ENCODE data around the gene DOCK1. TPM values are rescaled to one million over a fixed set of nuclear protein-coding genes. Genes with fewer than 3 reads are reported as not detected.

The DOCK1 gene
- total and polyA plus RNA-seq, 2 donors, result 33.3 to 132 TPM

GRCh38 chr10:127157089-127157488 is 251.9 kb downstream of the DOCK1 start:
- Histone ChIP-seq H3K4me1 (ENCODE audit: insufficient read depth) (no peaks in the 10 kb centered on the region), H3K27ac (ENCODE audit: low read depth) (no peak overlapping the region)
- no peak for DNase-seq (ENCODE audit: extremely low spot score)

DNA sequence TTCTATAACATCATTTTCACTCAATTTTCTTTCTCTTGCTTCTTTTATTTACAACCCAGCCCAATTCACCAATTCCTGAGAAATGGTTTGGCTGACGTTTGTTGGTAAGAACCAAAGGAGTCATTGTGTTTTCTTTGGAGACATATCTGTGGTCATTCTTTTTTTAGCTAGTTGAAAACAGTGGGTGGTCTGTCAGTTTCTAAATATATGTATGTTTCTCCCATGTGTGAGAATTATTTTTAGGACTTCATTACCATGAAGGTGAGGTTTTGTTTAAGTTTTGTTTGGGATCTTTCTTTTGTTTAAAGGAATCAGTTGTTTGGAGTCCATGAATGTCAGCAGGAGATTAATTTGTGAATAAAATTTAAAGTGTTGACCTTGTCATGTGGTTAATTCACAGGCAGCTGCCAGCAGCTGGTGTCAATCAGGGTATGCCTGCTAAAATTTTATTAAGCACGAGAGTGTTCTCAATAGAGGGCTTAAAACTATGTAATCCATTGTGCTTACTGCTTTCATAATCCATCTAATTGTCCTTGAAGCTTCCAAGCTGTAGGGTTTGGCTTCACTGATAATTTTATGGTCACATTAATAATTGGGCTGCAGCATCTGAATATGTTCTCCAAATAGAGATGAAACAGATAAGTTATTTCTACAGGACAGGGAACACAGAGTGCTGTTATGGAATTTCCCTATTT is 252.4 kb downstream of the DOCK1 start:
- H3K4me1 ChIP-seq (ENCODE audit: insufficient read depth), result no peaks in the 10 kb centered on the region
- no peak overlapping the region for H3K4me3 ChIP-seq (ENCODE audit: low read depth, low read length)
- DNase-seq (ENCODE audit: extremely low spot score), result peak; percentile 32
- 42% methylated on average over 2 of the region's 2 CpGs for WGBS
- no peaks in the 10 kb centered on the region for H3K36me3 ChIP-seq (ENCODE audit: insufficient read depth)
- no peak overlapping the region for H3K27ac ChIP-seq (ENCODE audit: low read depth)

More at GRCh38 chr10:127157089-127157488, 251.9 kb downstream of the DOCK1 start:
- Histone ChIP-seq H3K4me3 (ENCODE audit: low read depth, low read length) (no peak overlapping the region), H3K36me3 (ENCODE audit: insufficient read depth) (no peaks in the 10 kb centered on the region)
- 96% methylated on average over 4 of the region's 4 CpGs for WGBS

DNA sequence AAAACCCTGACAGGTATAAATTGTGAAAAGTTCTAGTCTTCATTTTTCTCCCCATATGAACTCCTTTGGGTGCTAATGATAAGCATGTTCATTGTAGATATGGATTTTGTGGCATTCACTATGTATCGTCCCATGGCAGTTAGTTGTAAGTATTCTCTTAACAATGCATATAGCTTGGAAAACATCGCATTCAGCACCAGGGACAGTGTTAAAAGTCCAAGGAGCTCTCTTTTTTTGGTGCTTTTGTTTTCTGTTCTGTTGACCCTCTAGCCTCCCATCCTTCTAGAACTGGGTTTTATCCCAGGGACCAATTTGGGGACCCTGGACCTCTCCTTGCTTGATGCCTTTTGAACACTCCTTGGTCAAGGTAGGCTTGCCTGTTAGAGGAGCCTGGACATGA is 253.4 kb downstream of the DOCK1 start:
- Histone ChIP-seq H3K27ac (ENCODE audit: low read depth) (no peak overlapping the region), H3K36me3 (ENCODE audit: insufficient read depth) (no peaks in the 10 kb centered on the region), H3K4me3 (ENCODE audit: low read depth, low read length) (no peak overlapping the region), H3K4me1 (ENCODE audit: insufficient read depth) (no peaks in the 10 kb centered on the region)
- 97% methylated on average over 2 of the region's 2 CpGs for WGBS
- DNase-seq (ENCODE audit: extremely low spot score), result no peak

- no peaks in the 10 kb centered on the region for H3K36me3 ChIP-seq (ENCODE audit: insufficient read depth)
- DNase-seq (ENCODE audit: extremely low spot score), result no peak
- no peaks in the 10 kb centered on the region for H3K4me1 ChIP-seq (ENCODE audit: insufficient read depth)
- 90% methylated on average over 13 of the region's 13 CpGs for WGBS
- H3K4me3 ChIP-seq (ENCODE audit: low read depth, low read length), result no peak overlapping the region
- H3K27ac ChIP-seq (ENCODE audit: low read depth), result no peak overlapping the region
Measured at GRCh38 chr10:127159648-127160245, 254.5 kb downstream of the DOCK1 start.

DNA sequence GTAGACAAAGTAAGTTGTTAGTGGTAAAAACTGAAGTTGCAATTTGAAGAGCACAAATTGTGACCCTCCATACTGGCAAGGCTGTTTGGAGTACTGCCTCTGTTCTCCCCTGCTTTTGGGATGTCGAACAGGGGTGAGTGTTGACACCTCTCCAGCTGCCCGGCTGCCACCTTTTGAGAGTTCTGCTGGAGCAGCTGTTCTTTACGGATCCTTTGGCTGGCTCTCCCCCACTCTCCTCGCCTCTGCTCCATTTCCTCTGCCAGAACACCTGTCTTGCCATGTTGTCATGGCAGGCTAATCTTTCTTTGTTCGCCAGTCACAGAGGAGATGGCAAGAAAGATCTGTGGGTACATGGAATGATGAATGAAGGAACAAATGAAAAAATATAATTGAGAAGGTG is 256.3 kb downstream of the DOCK1 start:
- WGBS, result 88% methylated on average over 5 of the region's 5 CpGs

GRCh38 chr10:127162841-127163240 is 257.6 kb downstream of the DOCK1 start:
- H3K4me1 ChIP-seq (ENCODE audit: insufficient read depth), result no peaks in the 10 kb centered on the region
- no peaks in the 10 kb centered on the region for H3K36me3 ChIP-seq (ENCODE audit: insufficient read depth)
- no peak for DNase-seq (ENCODE audit: extremely low spot score)
- no peak overlapping the region for H3K4me3 ChIP-seq (ENCODE audit: low read depth, low read length)
- no peak overlapping the region for H3K27ac ChIP-seq (ENCODE audit: low read depth)
- WGBS, result 97% methylated on average over 6 of the region's 6 CpGs

More for the DNA sequence above, 256.3 kb downstream of the DOCK1 start:
- Histone ChIP-seq H3K36me3 (ENCODE audit: insufficient read depth) (no peaks in the 10 kb centered on the region), H3K4me1 (ENCODE audit: insufficient read depth) (no peaks in the 10 kb centered on the region), H3K27ac (ENCODE audit: low read depth) (no peak overlapping the region), H3K4me3 (ENCODE audit: low read depth, low read length) (no peak overlapping the region)
- no peak for DNase-seq (ENCODE audit: extremely low spot score)

DNA sequence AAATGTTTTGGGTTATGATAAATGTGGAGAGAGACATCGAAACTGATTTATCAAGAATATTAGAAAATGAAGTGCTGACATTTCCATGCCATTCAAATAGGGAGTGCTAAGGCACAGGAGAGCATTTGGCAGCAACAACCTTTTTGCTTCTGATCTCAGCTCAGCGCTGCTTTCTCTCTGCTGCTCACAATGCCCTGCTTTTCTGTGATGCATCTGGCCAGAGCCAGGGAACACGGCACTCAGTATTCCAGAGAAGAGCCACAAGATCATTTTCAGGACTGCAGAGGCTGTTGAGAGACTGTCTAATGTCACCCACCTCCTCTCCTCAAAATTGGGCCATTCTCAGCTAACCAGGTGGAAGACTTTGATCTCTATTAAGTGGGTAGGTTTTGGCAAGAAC is 263.0 kb downstream of the DOCK1 start:
- Histone ChIP-seq H3K36me3 (ENCODE audit: insufficient read depth) (no peaks in the 10 kb centered on the region), H3K27ac (ENCODE audit: low read depth) (no peak overlapping the region), H3K4me1 (ENCODE audit: insufficient read depth) (no peaks in the 10 kb centered on the region), H3K4me3 (ENCODE audit: low read depth, low read length) (no peak overlapping the region)
- no peak for DNase-seq (ENCODE audit: extremely low spot score)
- 83% methylated on average over 3 of the region's 3 CpGs for WGBS

DNA sequence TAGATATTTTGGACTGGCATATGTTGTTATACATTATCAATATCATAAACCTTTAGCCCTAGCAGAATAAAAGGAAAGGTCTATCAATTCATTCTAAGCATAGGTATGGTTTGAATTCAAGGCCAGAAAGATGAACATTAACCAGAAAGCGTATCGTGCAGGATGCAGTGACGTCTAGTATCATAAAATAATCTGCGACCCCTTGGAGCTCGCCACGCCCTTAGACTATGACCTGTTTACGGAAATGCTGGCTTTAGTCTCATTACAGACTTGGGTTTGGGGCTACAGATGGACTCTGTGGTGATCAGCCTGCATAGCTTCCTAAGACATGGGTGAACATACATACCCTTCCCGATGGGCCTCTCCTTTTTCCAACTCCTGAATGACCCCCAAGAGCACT is 269.6 kb downstream of the DOCK1 start:
- H3K36me3 ChIP-seq (ENCODE audit: insufficient read depth), result no peaks in the 10 kb centered on the region
- WGBS, result 90% methylated on average over 8 of the region's 8 CpGs
- no peaks in the 10 kb centered on the region for H3K4me1 ChIP-seq (ENCODE audit: insufficient read depth)
- no peak for DNase-seq (ENCODE audit: extremely low spot score)
- no peak overlapping the region for H3K4me3 ChIP-seq (ENCODE audit: low read depth, low read length)
- H3K27ac ChIP-seq (ENCODE audit: low read depth), result no peak overlapping the region

- DNase-seq (ENCODE audit: extremely low spot score), result no peak
- Histone ChIP-seq H3K27ac (ENCODE audit: low read depth) (no peak overlapping the region), H3K36me3 (ENCODE audit: insufficient read depth) (no peaks in the 10 kb centered on the region), H3K4me3 (ENCODE audit: low read depth, low read length) (no peak overlapping the region), H3K4me1 (ENCODE audit: insufficient read depth) (no peaks in the 10 kb centered on the region)
- 97% methylated on average over 40 of the region's 40 CpGs for WGBS
Measured at GRCh38 chr10:127175357-127176110, 270.3 kb downstream of the DOCK1 start.

- WGBS, result 88% methylated on average over 16 of the region's 16 CpGs
- Histone ChIP-seq H3K4me3 (ENCODE audit: low read depth, low read length) (no peak overlapping the region), H3K4me1 (ENCODE audit: insufficient read depth) (no peaks in the 10 kb centered on the region), H3K36me3 (ENCODE audit: insufficient read depth) (no peaks in the 10 kb centered on the region), H3K27ac (ENCODE audit: low read depth) (no peak overlapping the region)
- no peak for DNase-seq (ENCODE audit: extremely low spot score)
Measured at GRCh38 chr10:127176649-127177048, 271.4 kb downstream of the DOCK1 start.

GRCh38 chr10:127179612-127180250 is 274.5 kb downstream of the DOCK1 start:
- no peak overlapping the region for H3K27ac ChIP-seq (ENCODE audit: low read depth)
- no peak for DNase-seq (ENCODE audit: extremely low spot score)
- no peaks in the 10 kb centered on the region for H3K36me3 ChIP-seq (ENCODE audit: insufficient read depth)
- H3K4me1 ChIP-seq (ENCODE audit: insufficient read depth), result no peaks in the 10 kb centered on the region
- WGBS, result 96% methylated on average over 6 of the region's 6 CpGs
- no peak overlapping the region for H3K4me3 ChIP-seq (ENCODE audit: low read depth, low read length)

DNA sequence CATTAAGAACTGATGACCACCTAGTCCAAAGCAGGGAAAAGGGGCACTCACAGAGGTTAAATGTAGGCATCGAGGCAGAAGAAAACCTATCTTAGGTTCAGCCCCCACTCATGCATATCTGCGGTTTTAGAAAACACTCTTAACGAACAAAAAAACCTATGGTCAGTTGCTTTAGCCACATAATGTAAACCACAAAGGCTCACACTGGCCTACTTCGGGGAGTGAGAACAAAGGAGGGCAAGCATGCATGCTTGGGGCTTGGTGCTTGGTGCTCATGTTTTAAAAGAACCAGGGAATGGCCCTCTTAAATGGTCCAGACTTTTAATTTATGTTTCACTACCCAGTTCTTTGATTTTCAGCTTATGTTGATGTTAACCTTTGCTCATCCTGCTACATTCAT is 276.9 kb downstream of the DOCK1 start:
- DNase-seq (ENCODE audit: extremely low spot score), result no peak
- H3K4me1 ChIP-seq (ENCODE audit: insufficient read depth), result no peaks in the 10 kb centered on the region
- 96% methylated on average over 4 of the region's 4 CpGs for WGBS
- H3K27ac ChIP-seq (ENCODE audit: low read depth), result no peak overlapping the region
- no peaks in the 10 kb centered on the region for H3K36me3 ChIP-seq (ENCODE audit: insufficient read depth)
- no peak overlapping the region for H3K4me3 ChIP-seq (ENCODE audit: low read depth, low read length)

- Histone ChIP-seq H3K36me3 (ENCODE audit: insufficient read depth) (no peaks in the 10 kb centered on the region), H3K27ac (ENCODE audit: low read depth) (no peak overlapping the region), H3K4me1 (ENCODE audit: insufficient read depth) (no peaks in the 10 kb centered on the region), H3K4me3 (ENCODE audit: low read depth, low read length) (no peak overlapping the region)
- no peak for DNase-seq (ENCODE audit: extremely low spot score)
- WGBS, result 98% methylated on average over 2 of the region's 2 CpGs
Measured at GRCh38 chr10:127184582-127184981, 279.4 kb downstream of the DOCK1 start.
